Lower leg skin (tissue), 3 donors: ENCODE measurements around the gene RIPOR2.

Source experiments
- POLR2A ChIP-seq, 2 donors: fragments of 450-650 bp; IDR thresholded peaks; one replicate each; pipeline ENCODE4 v1.6.1; 2016 to 2017; ENCODE audit warnings: antibody characterized with exemption in 2 of 2, mild to moderate bottlenecking in 1 of 2, moderate library complexity in 1 of 2
- TF ChIP-seq, protein P1 (sequence below), 3 donors: fragments of 450-650 bp; IDR thresholded peaks; one replicate each; pipeline ENCODE4 v1.5.1; 2016; ENCODE audit warnings: antibody characterized with exemption in 3 of 3, mild to moderate bottlenecking in 3 of 3, moderate library complexity in 2 of 3

DNA sequence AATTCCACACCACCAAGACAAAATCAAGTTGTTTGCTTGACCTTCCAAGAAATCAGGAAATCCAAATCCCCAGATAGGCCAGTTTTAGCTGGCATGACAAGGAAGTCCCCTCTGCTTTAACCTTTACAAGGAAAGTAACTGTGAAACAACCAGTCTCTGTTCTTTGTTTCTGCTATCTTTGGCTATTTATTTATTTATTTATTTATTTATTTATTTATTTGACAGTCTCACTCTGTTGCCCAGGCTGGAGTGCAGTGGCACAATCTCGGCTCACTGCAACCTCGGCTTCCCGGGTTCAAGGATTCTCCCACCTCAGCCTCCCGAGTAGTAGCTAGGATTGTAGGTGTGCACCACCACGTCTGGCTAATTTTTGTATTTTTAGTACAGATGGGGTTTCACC, 175.6 kb downstream of the RIPOR2 start:
- TF ChIP-seq, protein P1, sequence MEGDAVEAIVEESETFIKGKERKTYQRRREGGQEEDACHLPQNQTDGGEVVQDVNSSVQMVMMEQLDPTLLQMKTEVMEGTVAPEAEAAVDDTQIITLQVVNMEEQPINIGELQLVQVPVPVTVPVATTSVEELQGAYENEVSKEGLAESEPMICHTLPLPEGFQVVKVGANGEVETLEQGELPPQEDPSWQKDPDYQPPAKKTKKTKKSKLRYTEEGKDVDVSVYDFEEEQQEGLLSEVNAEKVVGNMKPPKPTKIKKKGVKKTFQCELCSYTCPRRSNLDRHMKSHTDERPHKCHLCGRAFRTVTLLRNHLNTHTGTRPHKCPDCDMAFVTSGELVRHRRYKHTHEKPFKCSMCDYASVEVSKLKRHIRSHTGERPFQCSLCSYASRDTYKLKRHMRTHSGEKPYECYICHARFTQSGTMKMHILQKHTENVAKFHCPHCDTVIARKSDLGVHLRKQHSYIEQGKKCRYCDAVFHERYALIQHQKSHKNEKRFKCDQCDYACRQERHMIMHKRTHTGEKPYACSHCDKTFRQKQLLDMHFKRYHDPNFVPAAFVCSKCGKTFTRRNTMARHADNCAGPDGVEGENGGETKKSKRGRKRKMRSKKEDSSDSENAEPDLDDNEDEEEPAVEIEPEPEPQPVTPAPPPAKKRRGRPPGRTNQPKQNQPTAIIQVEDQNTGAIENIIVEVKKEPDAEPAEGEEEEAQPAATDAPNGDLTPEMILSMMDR (IDR thresholded peaks at IDR 0.05): no peak
- TF ChIP-seq POLR2A (IDR thresholded peaks at IDR 0.05): no peak
